Measurements from ENCODE around the gene CLNK. TPM values are rescaled to one million over a fixed set of nuclear protein-coding genes. Genes with fewer than 3 reads are reported as not detected.

CLNK gene
- polyA plus RNA-seq, 1 of the 3 experiments (the other 2 are of a cell fraction) = not detected

GRCh38 chr4:10459305-10459704, 225.3 kb downstream of the CLNK start:
- Histone ChIP-seq H3K36me3 (replicated peaks in 1 of 2; ENCODE audit: control insufficient read depth in 1 of 2, insufficient read depth in 2 of 2, low read length in 1 of 2) (peaks cover 0 to 2% of the 10 kb centered on the region in 2 experiments), H2AFZ (ENCODE audit: low read depth) (no peak overlapping the region), H3K4me1 (ENCODE audit: control insufficient read depth in 1 of 2, insufficient read depth in 2 of 2, low read depth in 1 of 2, low read length in 1 of 2) (peaks cover 0 to 6% of the 10 kb centered on the region in 2 experiments; a peak in 1 of 4 replicates), H3K4me3 (ENCODE audit: low read depth in 2 of 2, low read length in 1 of 2) (no peak overlapping the region), H3K4me2 (no peak overlapping the region), H3K9me3 (no peaks in the 10 kb centered on the region), H3K27ac (ENCODE audit: low read depth in 2 of 2, low read length in 1 of 2) (no peak overlapping the region), H4K20me1 (ENCODE audit: insufficient read depth) (no peaks in the 10 kb centered on the region), H3K27me3 (ENCODE audit: insufficient read depth) (no peaks in the 10 kb centered on the region; the same call in 1 of the 2 replicates), H3K9ac (no peak overlapping the region), H3K79me2 (ENCODE audit: insufficient read depth) (peaks cover 15% of the 10 kb centered on the region; the same call in 1 of the 2 replicates), H3F3A (replicated peaks; ENCODE audit: insufficient read depth) (no peaks in the 10 kb centered on the region), H3K9me2 (no peaks in the 10 kb centered on the region)
- WGBS (ENCODE audit: low lambda C conversion rate) = 69% methylated on average over 8 of the region's 8 CpGs
- TF ChIP-seq ZBTB33 (IDR thresholded peaks at IDR 0.05; ENCODE audit: borderline replicate concordance, low read depth) = no peak
- no peak for TF ChIP-seq YY1 (IDR thresholded peaks at IDR 0.05; ENCODE audit: low read depth)
- no peak for TF ChIP-seq IRF3 (IDR thresholded peaks at IDR 0.05; ENCODE audit: low read depth, low read length)
- no peak for TF ChIP-seq RAD21 (IDR thresholded peaks at IDR 0.05; ENCODE audit: low read length)
- ChIA-PET CTCF (interaction anchor here (0.6 to 2.9 kb wide), 2 partner anchors 15 to 368 kb away, joined by 3 to 15 read pairs; no protein-coding TSS in a partner anchor), POLR2A (no interaction called here)
- DNase-seq = no peak

GRCh38 chr4:10458177-10458576, 226.4 kb downstream of the CLNK start:
- H3K4me2 ChIP-seq = no peak overlapping the region
- H3K9me2 ChIP-seq = no peaks in the 10 kb centered on the region
- H3K9ac ChIP-seq = no peak overlapping the region
- TF ChIP-seq SMC3 (IDR thresholded peaks at IDR 0.05; ENCODE audit: low read depth, low read length) (no peak), MXI1 (IDR thresholded peaks at IDR 0.05; ENCODE audit: low read depth, low read length) (no peak), GABPA (IDR thresholded peaks at IDR 0.05; ENCODE audit: low read depth) (no peak), JUND (IDR thresholded peaks at IDR 0.05) (no peak), EP300 (IDR thresholded peaks at IDR 0.05; ENCODE audit: borderline replicate concordance in 1 of 2, low read depth in 1 of 2, low read length in 1 of 2) (no peak), PBX3 (IDR thresholded peaks at IDR 0.05) (no peak), TCF12 (IDR thresholded peaks at IDR 0.05) (no peak), YY1 (IDR thresholded peaks at IDR 0.05; ENCODE audit: low read depth) (no peak), RXRA (IDR thresholded peaks at IDR 0.05; ENCODE audit: borderline replicate concordance, low read depth) (no peak), NFIC (IDR thresholded peaks at IDR 0.05; ENCODE audit: borderline replicate concordance) (no peak), CTCF (IDR thresholded peaks at IDR 0.05) (no peak), USF1 (IDR thresholded peaks at IDR 0.05; ENCODE audit: borderline replicate concordance, low read depth) (no peak), EZH2phosphoT487 (IDR thresholded peaks at IDR 0.05; ENCODE audit: borderline replicate concordance, low read depth) (no peak), FOSL2 (IDR thresholded peaks at IDR 0.05; ENCODE audit: borderline replicate concordance, low read depth) (no peak)
- H3F3A ChIP-seq (replicated peaks; ENCODE audit: insufficient read depth) = no peaks in the 10 kb centered on the region
- H3K27me3 ChIP-seq (ENCODE audit: insufficient read depth) = no peaks in the 10 kb centered on the region
- ChIA-PET POLR2A (no interaction called here), CTCF (interaction anchor here (0.5 to 1.2 kb wide), 2 partner anchors 16 to 189 kb away, joined by 3 to 4 read pairs; no protein-coding TSS in a partner anchor)
- peaks cover 15% of the 10 kb centered on the region; the same call in 1 of the 2 replicates for H3K79me2 ChIP-seq (ENCODE audit: insufficient read depth)
- no peak overlapping the region for H2AFZ ChIP-seq (ENCODE audit: low read depth)
- H3K4me1 ChIP-seq (ENCODE audit: control insufficient read depth in 1 of 2, insufficient read depth in 2 of 2, low read depth in 1 of 2, low read length in 1 of 2) = peaks cover 0 to 6% of the 10 kb centered on the region in 2 experiments; a peak in 1 of 4 replicates
- no peaks in the 10 kb centered on the region for H3K9me3 ChIP-seq
- 90% methylated on average over 12 of the region's 13 CpGs for WGBS (ENCODE audit: low lambda C conversion rate)
- no peak overlapping the region for H3K27ac ChIP-seq (ENCODE audit: low read depth in 2 of 2, low read length in 1 of 2)
- H3K36me3 ChIP-seq (replicated peaks in 1 of 2; ENCODE audit: control insufficient read depth in 1 of 2, insufficient read depth in 2 of 2, low read length in 1 of 2) = peaks cover 4 to 6% of the 10 kb centered on the region in 2 experiments
- DNase-seq = no peak
- no peak overlapping the region for H3K4me3 ChIP-seq (ENCODE audit: low read depth in 2 of 2, low read length in 1 of 2)
- no peaks in the 10 kb centered on the region for H4K20me1 ChIP-seq (ENCODE audit: insufficient read depth)
